Body of pancreas (tissue), 4 donors: ENCODE data around the gene RAB22A.

Source experiments
- CTCF ChIP-seq, 7 experiments: fragments of 450-650 bp in 4 of 7; fragments of 200-600 bp in 3 of 7; sonication (generic) in 3 of 7; IDR thresholded peaks; one replicate each; pipeline ENCODE4 v1.5.1; 2016 to 2019; ENCODE audit warnings: antibody characterized with exemption in 7 of 7
- POLR2A ChIP-seq, 3 donors: fragments of 450-650 bp; IDR thresholded peaks; one replicate each; pipeline ENCODE4 v1.6.1; 2016; ENCODE audit warnings: antibody characterized with exemption in 3 of 3, mild to moderate bottlenecking in 2 of 3

- TF ChIP-seq CTCF (IDR thresholded peaks at IDR 0.05) (no peak), POLR2A (IDR thresholded peaks at IDR 0.05) (no peak)
Measured at GRCh38 chr20:58408603-58409246, 99.2 kb downstream of the RAB22A start.
